COLO668 (cell line): ENCODE measurements around the gene DGKB.
A peak's percentile ranks its signal among the peaks of the same experiment; 100 is the strongest.

ENCODE experiments used
- DNase-seq: peaks from one replicate; lab custom pipeline; 2025; ENCODE audit not compliant: unreplicated experiment; lab: John Stamatoyannopoulos, UW

The DGKB gene

DNA sequence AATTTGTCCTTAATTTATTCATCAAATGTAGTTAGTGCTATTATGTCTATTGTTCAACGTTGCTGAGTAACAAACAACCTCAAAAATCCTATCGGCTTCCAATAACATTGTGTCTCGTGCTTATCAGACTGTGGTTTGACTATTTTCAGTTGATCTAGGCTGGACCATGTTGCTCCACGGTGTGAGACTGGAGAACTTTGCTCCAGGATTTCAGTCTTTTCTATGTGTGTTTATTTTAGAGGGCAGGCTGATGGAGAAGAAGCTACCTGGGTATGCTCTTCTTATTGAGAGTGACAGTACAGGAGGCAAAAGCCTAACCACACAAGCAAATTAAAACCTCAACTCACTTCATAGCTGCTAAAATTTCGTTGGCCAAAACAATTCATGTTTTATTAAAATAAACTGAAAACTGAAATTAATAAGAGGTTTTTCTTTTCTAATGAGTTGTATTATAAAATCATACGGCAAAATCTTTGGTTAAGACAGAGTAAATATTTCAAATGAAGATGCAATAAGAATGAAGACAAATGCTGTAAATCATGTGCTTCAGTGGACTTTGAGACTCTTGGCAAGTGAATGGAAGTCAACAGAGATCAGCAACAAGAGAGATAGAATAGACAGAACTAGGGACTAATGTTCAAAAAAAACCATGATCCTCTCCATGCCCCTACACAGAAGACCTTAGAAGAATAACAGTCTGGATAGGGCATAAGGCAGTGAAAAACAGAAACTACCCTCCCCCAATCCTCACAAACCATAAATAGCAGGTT is 495.1 kb downstream of the DGKB start:
- no peak for DNase-seq

DNA sequence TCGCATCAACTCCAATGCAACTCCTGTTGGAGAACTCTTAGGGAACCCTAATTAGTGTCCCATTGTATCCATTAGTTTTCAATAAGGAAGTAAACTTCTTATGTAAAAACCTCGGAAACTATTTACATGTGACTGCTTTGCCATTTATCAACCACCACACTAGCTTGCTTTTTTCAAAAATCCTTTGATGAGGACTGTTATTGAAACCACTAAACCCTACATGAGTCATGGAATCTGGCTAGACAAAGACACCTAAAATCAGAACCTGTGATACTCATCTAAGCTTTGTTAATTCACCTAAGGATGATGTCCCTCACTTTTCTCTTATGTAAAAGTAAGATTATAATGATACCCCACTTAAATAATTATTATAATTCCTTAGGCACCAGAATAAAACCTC is 499.0 kb downstream of the DGKB start:
- no peak for DNase-seq

DNA sequence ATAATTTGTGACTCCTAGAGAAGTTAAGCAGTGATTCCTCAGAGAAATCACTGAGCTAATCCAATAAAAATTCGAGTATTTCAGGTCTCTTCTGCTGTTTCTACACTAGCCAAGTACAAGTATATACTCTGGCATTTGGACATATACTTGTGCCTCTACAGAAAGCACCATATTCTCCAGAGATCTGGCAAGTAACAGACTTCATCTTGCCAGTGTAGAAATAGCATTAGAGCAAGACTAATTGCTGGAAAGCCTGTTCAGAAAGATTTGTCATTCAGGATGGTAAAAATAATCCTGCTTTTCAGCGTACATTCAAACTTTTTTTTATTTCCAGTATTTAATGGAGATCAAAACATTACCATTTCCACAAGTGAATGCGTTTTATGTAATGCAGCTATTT is 502.3 kb downstream of the DGKB start:
- DNase-seq = no peak

GRCh38 chr7:14398526-14398925 is 504.0 kb downstream of the DGKB start:
- DNase-seq = no peak

GRCh38 chr7:14395860-14396259 is 506.7 kb downstream of the DGKB start:
- no peak for DNase-seq

- DNase-seq = no peak
These were observed 507.8 kb downstream of the DGKB start for GRCh38 chr7:14394786-14395185.

DNA sequence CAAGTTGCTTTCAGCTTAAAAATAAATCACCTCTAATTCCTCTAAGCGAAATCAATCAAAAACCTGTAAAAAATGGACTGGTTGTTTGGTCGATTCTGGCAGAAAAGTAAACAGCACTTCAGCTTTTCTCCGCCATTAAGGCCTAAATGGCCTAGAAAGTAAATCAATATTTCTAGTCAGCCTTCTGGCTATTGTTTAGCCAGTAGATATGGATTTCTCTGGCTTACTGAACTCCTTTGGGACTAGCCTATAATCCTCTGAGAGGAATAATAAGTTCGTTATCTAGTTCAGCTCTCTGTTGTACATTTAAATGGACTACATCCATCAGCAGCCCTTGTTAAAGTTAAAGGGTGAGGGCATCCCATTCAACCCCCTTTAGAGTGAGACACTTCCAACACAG is 513.0 kb downstream of the DGKB start:
- no peak for DNase-seq

DNA sequence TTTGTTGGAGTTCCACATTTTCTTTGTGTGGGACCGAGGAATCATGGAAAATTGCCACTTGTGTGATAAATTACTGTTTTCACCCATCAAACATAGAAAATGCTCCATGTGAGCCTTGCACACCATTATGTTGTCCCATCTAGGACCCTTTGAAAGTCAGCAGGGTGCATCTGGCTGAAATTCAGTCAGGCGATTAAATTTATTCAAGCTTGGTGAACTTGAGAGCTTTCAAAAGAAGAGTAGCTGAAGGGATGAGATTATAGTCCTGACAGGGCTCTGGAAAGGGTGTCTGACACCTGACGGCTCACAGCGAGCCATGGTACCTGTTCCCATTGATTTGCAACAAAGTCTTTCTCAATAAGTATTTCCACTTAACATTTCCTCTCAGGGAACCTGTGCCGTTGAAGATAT is 513.4 kb downstream of the DGKB start:
- DNase-seq = peak; percentile 61

GRCh38 chr7:14385074-14385473 is 517.5 kb downstream of the DGKB start:
- no peak for DNase-seq

DNA sequence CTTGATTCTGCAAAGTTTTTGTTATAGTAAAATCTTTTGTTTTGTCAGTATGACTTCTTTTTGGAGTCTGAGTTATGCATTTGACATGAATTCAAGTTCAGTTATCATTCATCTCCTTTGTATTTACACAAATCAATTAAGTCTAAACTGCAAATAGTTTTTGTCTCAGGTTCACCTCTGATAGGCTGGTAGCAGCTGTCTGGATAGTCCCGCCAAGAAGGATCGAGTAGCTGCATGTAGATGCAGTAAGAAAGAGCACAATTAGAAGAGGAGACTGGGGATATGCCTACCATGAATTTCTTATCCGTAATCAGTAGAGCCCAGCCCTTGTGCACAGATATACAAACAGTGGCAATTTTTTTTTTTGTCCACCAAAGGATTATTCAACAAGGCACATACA is 520.6 kb downstream of the DGKB start:
- no peak for DNase-seq

- no peak for DNase-seq
These were observed 521.2 kb downstream of the DGKB start for GRCh38 chr7:14381306-14381705.

- no peak for DNase-seq
These were observed 521.7 kb downstream of the DGKB start for GRCh38 chr7:14380881-14381280.

GRCh38 chr7:14377646-14378266 is 524.8 kb downstream of the DGKB start:
- no peak for DNase-seq

DNA sequence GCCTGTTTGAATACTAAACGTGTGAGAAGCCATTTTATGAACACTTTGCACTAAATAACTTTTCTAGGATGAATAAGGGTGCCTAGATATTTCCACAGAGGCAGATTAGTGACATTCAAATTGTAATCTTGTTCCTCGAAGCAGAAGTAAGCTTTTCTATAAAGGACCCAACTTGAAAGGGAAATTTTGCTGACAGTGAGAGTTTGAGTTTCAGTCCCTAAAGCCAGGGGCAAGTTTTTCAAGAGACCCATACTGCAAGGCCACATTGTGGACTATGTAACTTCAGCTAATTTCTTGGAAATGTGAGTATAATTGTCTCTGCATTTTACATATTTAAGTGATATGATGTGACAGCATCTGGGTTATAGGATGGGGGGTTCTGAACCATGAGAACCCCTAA is 525.8 kb downstream of the DGKB start:
- no peak for DNase-seq

DNA sequence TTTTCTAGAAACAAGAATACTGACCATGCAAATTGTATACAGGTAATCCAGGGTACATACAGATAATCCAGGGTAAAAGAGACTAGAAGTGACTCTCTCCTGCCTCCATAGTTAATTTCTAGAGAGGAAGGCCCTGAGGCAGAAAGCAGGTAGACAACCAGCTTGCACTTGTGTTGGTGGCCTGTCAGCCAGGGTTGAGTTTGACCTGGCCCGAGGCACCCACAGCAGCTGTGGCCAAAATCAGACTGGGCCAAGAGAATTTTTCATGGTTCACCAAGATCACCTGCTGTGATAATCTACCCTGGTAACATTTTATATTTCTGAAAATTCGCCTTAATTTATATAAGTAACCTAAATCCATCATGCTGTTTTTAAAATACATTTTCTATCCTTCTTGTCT is 526.6 kb downstream of the DGKB start:
- no peak for DNase-seq

DNA sequence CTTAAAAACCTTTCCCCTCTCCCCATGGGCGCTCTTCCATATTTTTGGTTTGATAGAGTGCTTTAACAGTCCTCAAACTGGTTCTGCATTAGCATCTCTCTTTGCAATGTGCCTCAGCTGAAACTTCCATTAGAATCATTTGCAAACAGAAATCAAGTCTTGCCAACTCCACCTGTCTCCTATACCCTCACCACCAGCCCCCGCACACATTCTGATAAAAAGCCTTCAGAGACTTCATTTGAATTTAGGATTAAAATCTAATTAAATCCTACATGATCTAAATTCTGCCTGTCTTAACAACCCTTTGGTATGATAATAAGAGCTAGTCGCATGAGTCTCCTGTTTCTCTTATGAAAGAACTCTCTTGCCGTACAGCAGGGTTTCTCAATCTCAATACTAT is 528.2 kb downstream of the DGKB start:
- no peak for DNase-seq

GRCh38 chr7:14368285-14368684 is 534.3 kb downstream of the DGKB start:
- DNase-seq = no peak

GRCh38 chr7:14351167-14351566 is 551.4 kb downstream of the DGKB start:
- no peak for DNase-seq

DNA sequence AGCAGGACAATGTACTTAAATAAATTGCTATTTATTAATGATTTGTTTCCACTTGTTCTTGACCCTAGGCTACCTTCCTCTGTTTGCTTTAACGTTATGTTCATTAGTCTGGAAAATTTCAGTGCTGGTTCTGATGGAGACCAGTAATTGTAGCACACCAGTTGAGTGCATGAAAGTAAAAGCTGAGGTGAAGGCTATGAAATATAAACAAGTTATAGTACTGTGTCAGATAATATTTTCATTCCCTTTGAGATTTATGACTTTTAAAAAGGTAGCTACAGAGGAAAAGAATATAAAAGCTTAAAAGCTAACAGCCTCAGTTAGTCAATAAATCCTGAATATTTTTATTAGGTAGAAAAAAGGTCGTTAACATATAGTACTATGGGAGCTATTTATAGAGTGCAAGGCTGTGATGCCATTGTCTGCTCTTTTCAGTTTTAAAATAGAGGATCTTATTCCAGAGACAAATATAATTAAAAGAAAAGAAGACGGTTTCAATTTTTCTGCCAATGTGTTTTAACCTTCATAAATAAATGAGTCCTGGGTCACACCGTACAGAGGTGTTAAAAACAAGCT is 561.3 kb downstream of the DGKB start:
- no peak for DNase-seq

DNA sequence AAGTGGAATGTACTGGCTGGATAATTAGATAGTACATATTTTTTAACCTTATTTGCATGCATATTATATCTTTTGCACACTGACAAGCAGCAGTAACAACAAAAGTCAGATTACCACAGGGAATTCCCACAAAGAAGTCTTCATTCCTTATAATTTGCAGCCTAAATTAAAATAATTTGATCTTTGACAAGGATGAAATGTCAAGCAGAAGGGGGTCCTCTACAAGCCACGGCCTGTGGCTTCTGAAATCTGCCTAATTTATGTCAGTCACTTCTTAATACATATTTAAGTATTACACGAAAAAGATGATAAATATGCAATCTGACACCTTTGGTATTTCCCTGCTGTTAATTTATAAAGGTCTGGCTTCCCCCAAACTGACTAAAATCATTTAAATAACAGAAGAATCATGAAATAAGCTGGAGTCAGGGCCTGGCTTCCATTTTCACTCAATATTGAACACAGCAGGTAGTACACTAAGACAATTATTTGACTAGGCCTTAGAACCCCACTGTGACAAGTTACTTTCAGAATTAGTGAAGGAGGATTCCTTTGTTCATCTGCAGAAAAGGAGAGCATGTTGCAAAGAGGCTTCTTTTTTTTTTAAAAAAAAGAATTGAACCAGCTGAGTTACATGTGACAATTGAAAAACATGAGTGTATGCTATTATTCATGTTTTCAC is 562.0 kb downstream of the DGKB start:
- DNase-seq = no peak

DNA sequence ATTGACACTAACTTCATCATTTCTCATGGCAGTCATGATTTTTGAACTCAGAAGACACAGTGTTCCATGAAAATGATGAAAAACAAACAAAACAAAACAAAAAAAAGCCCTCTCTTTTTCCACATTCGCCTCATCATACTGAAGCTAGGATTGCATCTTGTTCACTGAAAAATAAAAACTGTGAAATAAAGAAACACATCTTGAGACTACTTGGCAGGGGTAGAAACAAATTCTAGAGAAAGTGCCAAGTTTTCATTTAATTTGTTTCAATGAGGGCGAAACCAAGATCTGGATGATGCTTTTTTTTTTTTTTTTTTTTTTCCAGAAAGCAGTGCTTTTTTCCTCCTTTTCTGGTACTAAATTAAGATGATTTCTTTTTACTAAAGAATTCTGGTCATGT is 562.7 kb downstream of the DGKB start:
- no peak for DNase-seq

DNA sequence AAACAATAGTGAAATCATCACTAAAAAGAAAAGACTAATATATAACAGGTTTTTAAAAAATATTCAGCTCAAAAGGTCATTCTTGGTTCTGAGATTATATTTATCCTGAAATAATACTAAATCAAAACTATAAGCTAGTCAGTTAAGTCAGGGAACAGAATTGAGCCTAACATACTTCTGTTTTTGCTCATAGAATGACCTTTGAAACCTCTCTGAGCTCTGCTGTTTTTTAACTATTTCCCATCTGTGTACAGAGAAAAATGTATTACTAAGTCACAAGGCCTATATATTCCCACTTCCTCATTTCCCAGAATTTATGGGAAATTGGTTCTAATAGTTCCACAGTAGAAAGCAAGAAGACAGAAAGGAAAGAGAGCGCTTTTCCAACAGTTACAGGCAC is 566.3 kb downstream of the DGKB start:
- DNase-seq = no peak
